SK-N-MC (cell line): ENCODE results near the gene PACS2.
"Not testable (repeated sequence)": the region's sequence is repeated elsewhere in the genome, so short reads cannot be mapped to it uniquely, and the experiment has no call there.

Source experiments
- DNase-seq: peaks from one replicate; pipeline ENCODE4 v3.0.0-alpha.2; 2011; ENCODE audit warnings: low read depth, low spot score
- H3K27ac ChIP-seq: fragments of 200-600 bp; sonication (generic); 2 replicates; pipeline ENCODE4 v1.5.1; 2016; ENCODE audit warnings: mixed run types
- H3K36me3 ChIP-seq: fragments of 200-600 bp; sonication (generic); 2 replicates; pipeline ENCODE4 v1.6.1; 2017; ENCODE audit warnings: antibody characterized with exemption, low read length, mixed read lengths; ENCODE audit not compliant: insufficient read depth
- H3K4me3 ChIP-seq: fragments of 200-600 bp; sonication (generic); 2 replicates; pipeline ENCODE4 v1.5.1; 2016
- H3K9ac ChIP-seq: fragments of 200-600 bp; sonication (generic); 2 replicates; pipeline ENCODE4 v1.8.0; 2017; ENCODE audit warnings: mixed run types, mixed read lengths; ENCODE audit not compliant: insufficient read length
- H3K9me3 ChIP-seq: fragments of 200-600 bp; sonication (generic); 2 replicates; pipeline ENCODE4 v1.6.1; 2017; ENCODE audit warnings: low read depth, mild to moderate bottlenecking, antibody characterized with exemption, low read length, moderate library complexity, mixed read lengths
- EZH2 ChIP-seq: fragments of 200-600 bp; sonication (generic); IDR thresholded peaks from one replicate; pipeline ENCODE4 v1.6.1; 2017; ENCODE audit warnings: antibody characterized with exemption
- FOXP2 ChIP-seq: optimal IDR thresholded peaks from 2 replicates; pipeline ENCODE3; 2011; ENCODE audit warnings: mild to moderate bottlenecking, moderate library complexity; ENCODE audit not compliant: insufficient read depth; ENCODE audit errors: extremely low read length, control extremely low read depth
- POLR2AphosphoS5 ChIP-seq: IDR thresholded peaks from 2 replicates; pipeline ENCODE4 v1.6.1; 2012; ENCODE audit warnings: mild to moderate bottlenecking, low read depth, low read length, borderline replicate concordance

PACS2 gene

DNA sequence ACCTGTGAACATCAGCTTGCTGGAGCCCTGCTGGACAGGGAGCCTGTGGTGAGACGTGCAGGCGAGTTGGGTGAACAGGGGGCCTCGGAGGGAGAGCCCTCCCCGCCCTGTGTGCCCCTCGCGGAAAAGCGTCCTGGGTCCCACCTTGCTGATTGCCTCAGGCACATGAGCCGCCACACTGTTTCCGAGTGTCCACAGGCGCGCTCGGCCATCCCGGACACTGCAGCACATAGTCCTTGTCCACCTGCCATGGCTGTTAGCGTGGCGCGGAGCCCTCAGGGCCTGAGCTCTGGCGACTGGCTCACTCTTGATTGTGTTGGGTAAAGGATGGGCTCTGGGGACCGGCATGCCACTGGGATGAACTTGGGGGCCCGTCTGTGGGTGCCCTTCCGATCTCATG lies 40.0 kb downstream of the PACS2 start:
- Histone ChIP-seq H3K9ac (no peak overlapping the region), H3K36me3 (no peaks in the 10 kb centered on the region), H3K4me3 (no peak overlapping the region), H3K27ac (no peak overlapping the region), H3K9me3 (no peaks in the 10 kb centered on the region)
- TF ChIP-seq POLR2AphosphoS5 = no peak
- TF ChIP-seq FOXP2 = no peak
- TF ChIP-seq EZH2 = no peak
- DNase-seq = no peak

DNA sequence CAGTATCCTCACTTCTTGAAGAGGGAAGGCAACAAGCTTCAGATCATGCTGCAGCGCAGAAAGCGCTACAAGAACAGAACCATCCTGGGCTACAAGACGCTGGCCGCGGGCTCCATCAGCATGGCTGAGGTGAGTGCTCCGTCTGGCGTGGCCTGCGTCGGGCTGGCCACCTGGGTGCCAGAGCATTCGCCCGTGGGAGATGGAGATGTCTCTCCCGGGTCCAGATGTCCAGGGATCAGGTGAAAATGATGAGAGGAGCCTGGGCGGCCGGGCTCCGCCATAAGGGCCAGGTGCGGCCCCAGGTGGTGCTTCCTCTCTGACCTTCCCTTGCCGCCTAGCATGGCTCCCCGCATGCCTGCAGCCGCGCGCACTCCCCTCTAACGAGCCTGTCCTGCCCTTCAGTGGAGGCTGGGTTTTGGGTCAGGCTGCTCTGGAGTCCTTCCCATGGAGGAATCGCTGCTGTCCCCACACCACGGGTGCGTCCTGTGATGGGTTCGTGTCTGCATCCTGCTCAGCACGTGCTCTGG lies 40.6 kb downstream of the PACS2 start:
- no peak for DNase-seq
- Histone ChIP-seq H3K36me3 (no peaks in the 10 kb centered on the region), H3K4me3 (no peak overlapping the region), H3K9me3 (no peaks in the 10 kb centered on the region), H3K27ac (no peak overlapping the region), H3K9ac (no peak overlapping the region)
- no peak for TF ChIP-seq EZH2
- no peak for TF ChIP-seq FOXP2
- TF ChIP-seq POLR2AphosphoS5 = no peak

DNA sequence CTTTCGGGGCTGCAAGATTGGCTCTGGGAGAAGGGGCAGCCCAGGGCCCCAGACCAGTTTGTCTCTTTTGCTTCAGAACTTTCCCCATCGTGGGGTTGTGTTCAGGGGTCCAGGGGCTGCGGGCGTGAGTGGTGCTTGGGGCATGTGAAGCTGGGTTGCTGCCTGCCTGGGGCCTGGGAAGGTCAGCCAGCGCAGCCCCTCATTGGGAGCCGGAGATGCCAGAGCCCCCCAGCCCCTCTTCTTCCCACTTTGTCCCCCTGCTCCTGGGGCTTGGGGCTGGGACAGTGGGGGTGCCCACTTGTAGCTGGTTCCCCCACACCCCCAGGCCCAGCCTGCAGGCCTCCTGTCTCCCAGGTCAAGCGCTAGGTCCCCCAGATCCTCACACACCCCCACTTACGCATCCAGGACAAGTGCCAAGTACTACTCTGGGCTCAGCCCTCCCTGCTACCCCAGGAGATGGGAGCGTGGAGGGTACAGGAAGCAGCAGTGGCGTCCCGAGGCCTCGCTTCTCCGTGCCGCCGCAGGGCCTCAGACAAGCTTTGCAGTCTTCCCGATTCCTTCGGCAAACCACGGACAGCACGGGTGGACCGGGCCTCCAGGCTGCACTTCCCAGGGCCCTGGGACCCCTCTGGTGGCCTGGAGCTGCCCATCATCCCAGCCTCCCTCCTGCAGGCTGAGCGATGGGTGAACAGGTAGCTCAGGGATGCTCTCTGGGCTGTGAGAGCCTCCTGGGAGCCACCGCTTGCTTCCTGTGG lies 41.5 kb downstream of the PACS2 start:
- no peak overlapping the region for H3K9ac ChIP-seq
- no peaks in the 10 kb centered on the region for H3K36me3 ChIP-seq
- TF ChIP-seq FOXP2 = no peak
- TF ChIP-seq POLR2AphosphoS5 = no peak
- no peak for TF ChIP-seq EZH2
- no peaks in the 10 kb centered on the region for H3K9me3 ChIP-seq
- no peak overlapping the region for H3K27ac ChIP-seq
- H3K4me3 ChIP-seq = no peak overlapping the region
- no peak for DNase-seq

DNA sequence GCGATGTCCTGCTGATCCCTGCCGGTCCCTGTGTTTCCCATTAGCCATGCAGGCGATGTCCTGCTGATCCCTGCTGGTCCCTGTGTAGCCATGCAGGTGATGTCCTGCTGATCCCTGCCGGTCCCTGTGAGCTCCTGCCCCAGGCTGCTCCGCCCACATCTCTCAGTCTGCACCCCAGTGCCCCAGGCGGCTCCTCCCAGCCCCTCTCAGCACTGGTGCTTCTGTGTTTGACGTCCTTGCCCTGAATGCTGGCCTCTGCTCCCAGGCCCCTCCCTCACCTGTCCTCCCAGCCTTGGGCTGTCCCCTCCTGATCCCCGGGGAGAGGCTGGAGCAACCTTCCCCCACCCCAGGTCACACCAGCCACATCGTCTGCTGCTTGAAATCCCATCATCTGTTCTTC lies 42.4 kb downstream of the PACS2 start:
- Histone ChIP-seq H3K27ac (no peak overlapping the region), H3K36me3 (no peaks in the 10 kb centered on the region), H3K9ac (no peak overlapping the region), H3K9me3 (no peaks in the 10 kb centered on the region), H3K4me3 (no peak overlapping the region)
- DNase-seq = no peak
- TF ChIP-seq FOXP2 (no peak), POLR2AphosphoS5 (no peak)

DNA sequence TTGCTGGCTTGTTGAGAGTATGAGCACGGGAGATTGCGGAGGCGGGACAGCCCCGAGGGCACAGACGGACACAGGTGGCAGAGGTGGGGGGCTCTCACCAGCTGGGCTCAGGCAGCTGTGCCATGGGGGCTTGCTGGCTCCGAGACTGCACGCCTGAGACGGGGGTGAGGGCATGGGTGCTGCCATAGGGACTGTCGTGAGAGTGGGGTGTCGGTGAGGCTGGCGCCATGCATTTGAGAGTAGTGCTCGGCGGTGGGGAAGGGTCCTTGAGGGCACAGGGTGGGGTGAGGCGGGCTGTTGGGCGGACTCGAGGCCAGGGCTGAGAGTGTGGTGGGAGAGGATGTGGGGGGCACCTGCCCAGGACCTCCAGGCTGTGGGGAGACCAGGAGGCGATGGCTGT lies 43.1 kb downstream of the PACS2 start:
- Histone ChIP-seq H3K4me3 (no peak overlapping the region), H3K36me3 (no peaks in the 10 kb centered on the region), H3K9me3 (no peaks in the 10 kb centered on the region), H3K27ac (no peak overlapping the region), H3K9ac (no peak overlapping the region)
- no peak for TF ChIP-seq POLR2AphosphoS5
- no peak for TF ChIP-seq EZH2
- no peak for TF ChIP-seq FOXP2
- DNase-seq = no peak

DNA sequence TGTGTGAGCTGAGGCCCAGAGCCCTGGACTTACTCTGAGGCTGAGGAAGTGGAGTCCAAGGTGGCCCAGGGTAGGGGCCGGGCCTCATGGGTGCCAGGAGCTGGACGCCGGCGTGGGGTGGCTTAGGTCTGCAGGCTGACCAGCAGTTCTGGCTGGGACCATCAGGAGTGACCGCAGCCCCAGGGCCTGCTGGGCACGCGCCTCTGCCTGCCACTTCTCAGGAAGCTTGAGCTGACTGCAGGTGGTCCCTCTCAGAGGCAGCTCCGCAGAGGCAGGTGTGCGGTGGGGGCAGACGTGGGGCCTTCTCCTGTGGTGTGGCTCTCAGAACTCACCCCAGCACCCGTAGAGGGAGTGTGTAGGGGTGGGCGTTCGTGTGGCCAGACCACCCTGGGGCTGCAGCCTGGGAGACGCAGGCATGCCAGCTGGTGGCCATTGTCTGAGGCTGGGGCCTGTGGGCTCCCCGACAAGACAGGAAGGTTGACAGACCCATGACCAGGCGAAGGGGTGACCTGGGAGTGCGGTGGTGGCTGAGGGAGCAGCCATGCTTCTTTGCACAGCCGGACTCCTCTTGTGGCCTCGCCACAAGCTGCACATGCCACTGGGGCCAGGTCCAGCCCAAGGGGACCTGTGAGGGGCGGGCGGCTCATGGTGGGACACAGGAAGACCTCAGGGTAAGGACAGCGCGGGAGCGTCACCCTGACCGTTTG lies 43.7 kb downstream of the PACS2 start:
- H3K9ac ChIP-seq = no peak overlapping the region
- TF ChIP-seq POLR2AphosphoS5 = no peak
- no peak overlapping the region for H3K4me3 ChIP-seq
- DNase-seq = no peak
- no peaks in the 10 kb centered on the region for H3K36me3 ChIP-seq
- H3K9me3 ChIP-seq = no peaks in the 10 kb centered on the region
- no peak overlapping the region for H3K27ac ChIP-seq

DNA sequence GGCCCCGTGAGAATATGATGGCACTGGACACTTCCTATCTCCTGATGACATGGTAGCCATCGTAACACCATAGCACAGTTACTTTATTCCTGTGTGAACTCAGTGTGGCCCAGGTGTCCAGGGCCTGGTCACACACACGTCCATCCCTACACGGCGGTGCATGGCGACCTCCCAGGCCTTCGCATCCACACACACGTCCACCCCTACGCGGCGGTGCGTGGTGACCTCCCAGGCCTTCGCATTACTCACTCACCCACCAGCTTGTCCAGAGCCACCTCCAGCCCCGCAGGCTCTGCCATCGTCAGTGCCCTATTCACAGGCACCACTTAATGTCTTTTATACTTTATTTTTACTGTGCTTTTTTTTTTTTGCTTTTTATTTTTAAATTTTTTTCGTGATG lies 44.4 kb downstream of the PACS2 start:
- Histone ChIP-seq H3K9me3 (no peaks in the 10 kb centered on the region), H3K9ac (no peak overlapping the region), H3K4me3 (no peak overlapping the region), H3K27ac (no peak overlapping the region), H3K36me3 (no peaks in the 10 kb centered on the region)
- DNase-seq = no peak
- TF ChIP-seq EZH2 = no peak
- no peak for TF ChIP-seq POLR2AphosphoS5
- TF ChIP-seq FOXP2 = no peak

DNA sequence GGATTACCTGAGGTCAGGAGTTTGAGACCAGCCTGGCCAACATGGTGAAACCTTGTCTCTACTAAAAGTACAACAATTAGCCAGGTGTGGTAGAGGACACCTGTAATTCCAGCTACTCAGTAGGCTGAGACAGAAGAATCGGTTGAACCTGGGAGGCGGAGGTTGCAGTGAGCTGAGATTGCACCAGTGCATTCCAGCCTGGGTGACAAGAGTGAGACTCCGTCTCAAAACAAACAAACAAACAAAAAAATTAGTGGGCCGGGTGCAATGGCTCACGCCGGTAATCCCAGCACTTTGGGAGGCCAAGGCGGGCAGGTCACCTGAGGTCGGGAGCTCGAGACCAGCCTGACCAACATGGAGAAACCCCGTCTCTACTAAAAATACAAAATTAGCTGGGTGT lies 46.9 kb downstream of the PACS2 start:
- H3K36me3 ChIP-seq, H3K9ac ChIP-seq, H3K9me3 ChIP-seq, H3K27ac ChIP-seq, H3K4me3 ChIP-seq, DNase-seq: not testable (repeated sequence)
